Right lobe of liver (tissue), 6 donors: ENCODE results near the gene RAD54L. TPM values are rescaled to one million over a fixed set of nuclear protein-coding genes. Genes with fewer than 3 reads are reported as not detected.

Source experiments
- ATAC-seq, 4 donors: fragments of 200-7000 bp; cut with Tn5 transposase; one replicate each; pipeline ENCODE4 v1.9.1; 2020; ENCODE audit warnings: mild to moderate bottlenecking in 4 of 4, moderate library complexity in 4 of 4
- DNase-seq, 3 donors: peaks; one replicate each; pipeline ENCODE4 v3.0.0-alpha.2; 2020
- H3K27ac ChIP-seq, 3 donors: fragments of 200-600 bp; one replicate each; pipeline ENCODE4 v1.8.0; 2022
- H3K27me3 ChIP-seq, 2 donors: fragments of 200-600 bp; one replicate each; pipeline ENCODE4 v1.8.0; 2022
- H3K36me3 ChIP-seq, 4 donors: fragments of 200-600 bp; sonication (generic) in 1 of 4; one replicate each; pipeline versions ENCODE4 v1.5.1 to v1.8.0; 2017 to 2022; ENCODE audit warnings: control low read depth in 1 of 4
- H3K4me1 ChIP-seq, 4 donors: fragments of 200-600 bp; sonication (generic) in 1 of 4; one replicate each; pipeline versions ENCODE4 v1.5.1 to v1.8.0; 2017 to 2022; ENCODE audit warnings: control low read depth in 1 of 4
- H3K4me3 ChIP-seq, 3 donors: fragments of 200-600 bp; one replicate each; pipeline ENCODE4 v1.8.0; 2022
- H3K9me3 ChIP-seq, 4 donors: fragments of 200-600 bp; sonication (generic) in 1 of 4; one replicate each; pipeline versions ENCODE4 v1.5.1 to v1.8.0; 2017 to 2022; ENCODE audit warnings: control low read depth in 1 of 4
- CTCF ChIP-seq, 4 donors: fragments of 200-600 bp in 3 of 4; fragments of 450-650 bp in 1 of 4; IDR thresholded peaks; one replicate each; pipeline versions ENCODE4 v1.5.1 to v1.8.0; 2016 to 2022; ENCODE audit warnings: antibody characterized with exemption in 4 of 4, mild to moderate bottlenecking in 2 of 4
- POLR2A ChIP-seq: fragments of 450-650 bp; IDR thresholded peaks from one replicate; pipeline ENCODE4 v1.6.1; 2017; ENCODE audit warnings: antibody characterized with exemption, mild to moderate bottlenecking
- WGBS: methylation state at CpG from one replicate; pipeline ENCODE4 v1.1.6; 2018; ENCODE audit warnings: low coverage, low lambda C conversion rate; ENCODE audit not compliant: insufficient coverage; ENCODE audit errors: missing lambda C conversion rate; 5-methylcytosine and 5-hydroxymethylcytosine counted together
- intact Hi-C, 2 donors: fragments of 100-400 bp; cut with DNase I; formaldehyde crosslinking; loops; one replicate each; pipeline versions ENCODE4 v1.11.2 to v1.14.1; 2022
- total RNA-seq, 6 experiments: library from RNA; depleted of rRNA in 2 of 6; stranded (reverse); fragments of >200 nt in 2 of 6; fragmentation: NEBNext Ultra II Directional in 3 of 6; extraction: Animal tissue kit (Norgen Biotek cat#: 25700) in 3 of 6; gene quantifications; one replicate each; pipeline versions ENCODE4 v1.1.0 to v1.2.4, GENCODE V29; 2016 to 2023
- donor health status: DM: no; HTN: yes; CAD: no.
- donor health status: DM: no; HTN: no; CAD: no.
- donor health status: DM: no; HTN: no; CAD: no.
- donor health status: DM: no; HTN: yes; CAD: no.
- donor health status: DM: no; HTN: yes; CAD: no.

The RAD54L gene
- total RNA-seq, 6 experiments from 2014 or later, result 0.27 to 2.5 (median 0.70) TPM

- no peak overlapping the region for H3K4me3 ChIP-seq
- TF ChIP-seq CTCF (IDR thresholded peaks at IDR 0.05), result no peak
- TF ChIP-seq POLR2A, result no peak
- ATAC-seq (no peak), DNase-seq (no peak)
- no peaks in the 10 kb centered on the region for H3K27me3 ChIP-seq
- no peak overlapping the region for H3K27ac ChIP-seq
- 80% methylated on average over 2 of the region's 2 CpGs for WGBS
- no peaks in the 10 kb centered on the region for H3K9me3 ChIP-seq
- intact Hi-C loops, result no loop called here
- H3K36me3 ChIP-seq, result no peaks in the 10 kb centered on the region
- H3K4me1 ChIP-seq, result no peaks in the 10 kb centered on the region
These were observed 36.5 kb upstream of the RAD54L start for GRCh38 chr1:46211051-46211450.

GRCh38 chr1:46215504-46215903, 32.1 kb upstream of the RAD54L start:
- no peak for DNase-seq
- no peaks in the 10 kb centered on the region for H3K36me3 ChIP-seq
- no peaks in the 10 kb centered on the region for H3K27me3 ChIP-seq
- H3K4me1 ChIP-seq, result no peaks in the 10 kb centered on the region
- no peak for ATAC-seq
- no peak for TF ChIP-seq POLR2A
- no peak for TF ChIP-seq CTCF (IDR thresholded peaks at IDR 0.05)
- no peak overlapping the region for H3K27ac ChIP-seq
- intact Hi-C loops, result no loop called here
- H3K4me3 ChIP-seq, result no peak overlapping the region
- no peaks in the 10 kb centered on the region for H3K9me3 ChIP-seq

GRCh38 chr1:46218443-46218842, 29.1 kb upstream of the RAD54L start:
- TF ChIP-seq POLR2A (no peak), CTCF (IDR thresholded peaks at IDR 0.05) (no peak)
- Histone ChIP-seq H3K4me3 (no peak overlapping the region), H3K27ac (no peak overlapping the region), H3K27me3 (no peaks in the 10 kb centered on the region), H3K36me3 (no peaks in the 10 kb centered on the region), H3K9me3 (no peaks in the 10 kb centered on the region), H3K4me1 (no peaks in the 10 kb centered on the region)
- 88% methylated on average over 8 of the region's 8 CpGs for WGBS
- intact Hi-C loops, result no loop called here
- ATAC-seq (no peak), DNase-seq (no peak)

GRCh38 chr1:46219551-46220520, 27.7 kb upstream of the RAD54L start:
- H3K9me3 ChIP-seq, result no peaks in the 10 kb centered on the region
- no peaks in the 10 kb centered on the region for H3K27me3 ChIP-seq
- no peak overlapping the region for H3K27ac ChIP-seq
- intact Hi-C loops, result loop anchor here in 1 of 2 donors (5.0 kb wide), 1 partner anchor 188 kb away; no protein-coding TSS in a partner anchor
- WGBS, result 71% methylated on average over 4 of the region's 18 CpGs
- TF ChIP-seq CTCF (IDR thresholded peaks at IDR 0.05) (no peak), POLR2A (no peak)
- H3K36me3 ChIP-seq, result no peaks in the 10 kb centered on the region
- no peak for DNase-seq
- ATAC-seq, result no peak
- H3K4me3 ChIP-seq, result no peak overlapping the region
- H3K4me1 ChIP-seq, result no peaks in the 10 kb centered on the region
